Esophagus muscularis mucosa (tissue), 4 donors: Measurements from ENCODE around the gene MARCO.

Source experiments
- EP300 ChIP-seq: sonication (generic); formaldehyde crosslinking; IDR thresholded peaks from one replicate; pipeline ENCODE4 v1.6.1; 2017; ENCODE audit warnings: antibody characterized with exemption
- POLR2A ChIP-seq: fragments of 450-650 bp; IDR thresholded peaks from one replicate; pipeline ENCODE4 v1.6.1; 2017; ENCODE audit warnings: antibody characterized with exemption, moderate library complexity, mild to moderate bottlenecking, low read depth
- TF ChIP-seq, protein P1 (sequence below), 3 experiments: fragments of 200-600 bp in 2 of 3; fragments of 450-650 bp in 1 of 3; sonication (generic) in 2 of 3; IDR thresholded peaks; one replicate each; pipeline ENCODE4 v1.5.1; 2017 to 2019; ENCODE audit warnings: antibody characterized with exemption in 3 of 3, mild to moderate bottlenecking in 2 of 3, moderate library complexity in 1 of 3

DNA sequence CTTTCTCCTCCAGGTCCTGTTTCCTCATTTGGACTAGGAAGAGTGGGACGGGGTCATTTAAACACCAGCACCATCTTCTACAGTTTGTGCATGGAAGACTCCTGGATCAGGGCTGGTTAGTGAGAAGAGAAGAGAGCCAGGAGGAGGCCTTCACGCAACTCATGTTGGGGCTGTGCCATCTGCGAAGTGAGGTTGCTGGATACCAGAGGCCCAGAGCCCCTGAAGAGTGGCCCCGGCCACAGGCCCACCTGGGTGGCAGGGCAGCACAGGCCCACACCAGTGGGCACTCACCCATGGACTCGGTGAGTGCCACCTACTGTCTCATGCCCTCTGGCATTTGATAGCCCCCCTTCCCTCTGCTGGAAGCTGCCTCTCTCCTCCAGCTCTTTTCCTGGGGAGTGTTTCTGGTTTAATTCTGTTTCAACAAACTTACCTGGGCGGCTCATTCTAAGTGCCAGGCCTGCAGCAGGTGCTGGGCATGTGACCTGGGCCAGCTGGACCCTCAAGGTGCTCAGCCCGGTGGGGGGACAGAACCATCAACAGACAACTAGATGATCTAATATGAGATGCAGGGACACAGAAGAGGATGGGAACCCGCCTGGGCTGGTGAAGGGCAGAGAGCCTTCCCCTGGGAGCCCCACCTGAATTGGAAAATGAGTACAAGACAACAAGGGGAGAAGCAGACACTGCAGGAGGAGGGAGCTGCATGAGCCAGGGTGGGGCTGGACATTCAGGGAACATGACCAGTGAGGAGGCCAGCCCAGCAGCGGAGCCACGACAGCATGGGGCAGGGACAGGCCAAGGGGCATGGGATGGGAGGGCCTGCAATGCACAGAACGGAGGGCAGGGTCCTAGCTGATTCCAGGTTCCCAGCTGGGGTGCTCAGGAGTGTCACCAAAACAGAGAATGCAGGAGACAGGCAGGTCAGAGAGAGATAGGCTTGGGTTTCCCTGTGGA, 70.6 kb downstream of the MARCO start:
- TF ChIP-seq POLR2A (no peak), EP300 (no peak)
- TF ChIP-seq, protein P1, sequence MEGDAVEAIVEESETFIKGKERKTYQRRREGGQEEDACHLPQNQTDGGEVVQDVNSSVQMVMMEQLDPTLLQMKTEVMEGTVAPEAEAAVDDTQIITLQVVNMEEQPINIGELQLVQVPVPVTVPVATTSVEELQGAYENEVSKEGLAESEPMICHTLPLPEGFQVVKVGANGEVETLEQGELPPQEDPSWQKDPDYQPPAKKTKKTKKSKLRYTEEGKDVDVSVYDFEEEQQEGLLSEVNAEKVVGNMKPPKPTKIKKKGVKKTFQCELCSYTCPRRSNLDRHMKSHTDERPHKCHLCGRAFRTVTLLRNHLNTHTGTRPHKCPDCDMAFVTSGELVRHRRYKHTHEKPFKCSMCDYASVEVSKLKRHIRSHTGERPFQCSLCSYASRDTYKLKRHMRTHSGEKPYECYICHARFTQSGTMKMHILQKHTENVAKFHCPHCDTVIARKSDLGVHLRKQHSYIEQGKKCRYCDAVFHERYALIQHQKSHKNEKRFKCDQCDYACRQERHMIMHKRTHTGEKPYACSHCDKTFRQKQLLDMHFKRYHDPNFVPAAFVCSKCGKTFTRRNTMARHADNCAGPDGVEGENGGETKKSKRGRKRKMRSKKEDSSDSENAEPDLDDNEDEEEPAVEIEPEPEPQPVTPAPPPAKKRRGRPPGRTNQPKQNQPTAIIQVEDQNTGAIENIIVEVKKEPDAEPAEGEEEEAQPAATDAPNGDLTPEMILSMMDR (IDR thresholded peaks at IDR 0.05) = no peak
